GM19463 (cell line): ENCODE measurements around the gene PAIP2.

Source experiments
- ATAC-seq: cut with Tn5 transposase; IDR thresholded peaks from one replicate; pipeline ENCODE4 v1.9.1; 2021; ENCODE audit warnings: mild to moderate bottlenecking, moderate library complexity; ENCODE audit not compliant: unreplicated experiment

PAIP2 gene

GRCh38 chr5:139390639-139391569 lies 49.2 kb downstream of the PAIP2 start:
- no peak for ATAC-seq

- ATAC-seq, result no peak
Measured at GRCh38 chr5:139391570-139392323, 50.1 kb downstream of the PAIP2 start.

DNA sequence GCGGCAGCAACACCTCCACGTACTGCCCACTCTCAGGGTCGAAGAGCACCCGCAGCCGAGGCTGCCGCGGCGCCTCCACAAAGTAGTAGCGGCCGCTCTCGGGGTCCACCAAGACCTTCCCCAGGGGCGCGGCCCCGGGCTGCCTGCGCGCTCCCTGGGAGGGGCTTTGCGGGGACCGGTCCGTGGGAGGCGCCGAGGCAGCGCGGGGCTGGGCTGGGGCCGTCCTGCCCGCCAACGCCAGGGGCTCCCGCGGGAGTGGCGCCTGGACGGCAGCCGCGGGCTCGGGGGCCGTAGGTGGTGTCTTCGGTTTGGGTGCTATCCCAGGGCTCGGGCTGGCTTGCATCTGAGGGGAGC lies 50.6 kb downstream of the PAIP2 start:
- ATAC-seq, result peak; percentile 8

- ATAC-seq, result peak; percentile 48
Measured at GRCh38 chr5:139392678-139393496, 51.2 kb downstream of the PAIP2 start.

DNA sequence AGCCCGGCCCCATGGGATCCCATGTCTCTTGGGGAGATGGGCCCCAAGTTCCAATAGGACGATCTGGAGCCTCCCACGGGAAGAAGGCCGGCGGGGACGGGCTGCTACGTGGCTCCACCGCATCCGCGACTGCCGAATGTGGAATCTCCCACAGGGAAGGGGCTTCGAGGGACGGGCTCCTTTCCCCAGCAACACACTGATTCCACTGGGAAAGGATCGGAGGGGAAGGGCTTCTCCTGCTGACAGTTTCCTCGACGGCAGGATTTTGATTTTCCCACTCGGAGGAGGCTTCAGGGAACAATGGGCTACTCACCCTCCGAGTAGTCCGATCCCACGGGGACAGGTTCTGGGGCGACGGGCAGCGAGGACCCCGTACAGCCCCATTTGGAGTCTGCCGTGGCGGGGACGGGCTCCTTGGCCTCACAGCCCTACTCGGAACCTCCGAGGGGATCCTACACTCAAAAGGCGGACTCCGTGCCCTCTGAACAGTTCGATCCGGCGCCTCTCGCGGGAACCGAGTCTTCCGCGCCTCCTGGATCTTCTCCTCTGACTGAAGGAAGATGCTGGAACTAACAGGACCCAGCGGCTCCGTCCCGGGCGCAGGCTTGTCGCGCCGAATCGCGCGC lies 52.0 kb downstream of the PAIP2 start:
- ATAC-seq, result no peak

DNA sequence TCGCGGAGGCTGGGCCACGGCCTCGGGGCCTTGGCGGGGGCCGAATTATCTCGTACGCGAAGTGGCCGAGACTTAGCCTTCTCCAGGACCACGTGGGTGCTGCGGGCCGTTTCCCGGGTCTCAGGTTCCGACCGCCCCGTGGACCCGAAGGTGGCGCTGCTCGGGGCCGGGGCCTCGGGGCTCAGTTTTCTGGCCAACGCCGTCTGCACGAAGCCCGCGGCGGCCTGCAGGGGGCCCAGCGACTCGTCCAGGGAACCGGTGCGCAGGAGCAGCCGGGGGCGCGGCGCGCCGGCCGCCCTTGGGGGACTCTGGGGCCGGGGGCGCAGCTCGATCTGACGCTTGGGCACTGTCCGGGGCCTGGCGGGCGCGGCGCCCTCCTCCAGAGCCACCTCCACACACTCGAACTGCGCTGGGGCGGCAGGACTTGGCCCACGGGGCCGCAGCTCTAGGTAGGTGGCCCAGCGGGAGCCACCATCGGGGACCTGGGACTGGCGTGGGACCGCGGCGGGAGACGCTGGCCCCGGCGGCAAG lies 52.5 kb downstream of the PAIP2 start:
- peak; percentile 12 for ATAC-seq

DNA sequence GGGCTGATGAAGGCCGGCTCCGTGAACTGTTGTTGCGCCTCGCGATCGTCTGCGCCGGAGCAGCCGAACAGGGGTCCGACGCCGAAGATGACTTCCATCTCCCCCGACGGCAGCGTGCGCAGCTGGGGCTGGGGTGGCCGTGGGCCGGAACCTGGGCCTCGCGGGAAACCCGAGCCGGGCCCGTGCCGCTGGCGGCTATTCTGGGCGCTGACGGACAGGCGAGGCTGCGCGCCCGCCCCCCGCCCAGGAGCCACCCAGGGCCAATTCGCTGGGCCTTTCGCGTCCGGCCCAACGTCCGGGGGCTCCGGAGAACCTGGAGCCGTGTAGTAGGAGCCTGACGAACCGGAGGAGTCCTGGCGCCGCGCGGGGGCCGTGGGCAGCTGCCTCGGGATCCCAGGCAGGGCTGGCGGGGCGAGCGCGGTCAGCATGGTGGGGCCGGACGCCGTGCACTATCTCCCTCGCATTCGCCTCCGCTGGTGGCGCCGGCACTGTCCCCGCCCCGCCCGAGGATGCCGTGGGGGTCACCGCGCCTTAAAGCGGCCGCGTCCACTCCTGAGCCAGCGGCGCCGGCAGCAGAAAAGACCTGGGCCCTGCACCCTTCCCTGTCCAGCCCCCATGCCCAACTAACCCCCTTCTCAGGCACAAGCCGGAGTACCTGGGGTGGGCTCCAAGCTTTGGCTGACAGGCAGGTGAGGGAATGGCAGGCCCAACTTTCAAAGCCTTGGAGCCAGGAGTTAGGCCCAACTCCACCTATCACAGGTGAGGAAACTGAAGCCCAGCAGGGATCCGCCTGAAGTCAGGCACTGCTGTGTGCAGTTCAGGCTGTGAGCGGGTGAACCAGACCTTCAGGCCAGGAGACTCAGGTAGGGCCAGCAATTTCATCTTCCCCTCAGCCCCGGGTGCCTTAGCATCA lies 53.3 kb downstream of the PAIP2 start, which contains the start of gene PROB1:
Gene PROB1 (minus strand): TSS at position 451 of the 913 bp plus-strand sequence. CDS start 23 bp downstream, at position 428.
- no peak for ATAC-seq

- no peak for ATAC-seq
Measured at GRCh38 chr5:139395844-139396640, 54.4 kb downstream of the PAIP2 start.

DNA sequence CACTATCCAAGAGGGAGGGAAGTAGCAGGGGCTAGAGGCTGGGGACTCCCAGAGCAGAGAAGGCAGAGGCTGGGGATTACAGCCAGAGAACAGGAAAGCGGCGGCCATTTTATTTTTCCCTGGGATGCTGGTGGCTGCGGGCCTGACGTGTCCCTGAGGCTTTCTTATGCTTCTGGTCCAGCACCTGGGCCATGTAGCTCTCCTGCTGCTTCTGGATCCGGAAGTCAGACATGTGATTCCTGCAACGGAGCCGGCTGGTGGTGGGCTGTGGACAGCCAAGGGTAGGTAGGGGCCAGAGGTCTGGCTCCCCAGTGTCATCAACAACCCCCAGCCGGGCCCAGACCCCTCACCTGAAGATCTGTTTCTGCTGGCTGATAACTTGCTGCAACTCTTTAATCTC lies 55.0 kb downstream of the PAIP2 start:
- ATAC-seq, result no peak

- ATAC-seq, result no peak
Measured at GRCh38 chr5:139397921-139398320, 56.3 kb downstream of the PAIP2 start.

DNA sequence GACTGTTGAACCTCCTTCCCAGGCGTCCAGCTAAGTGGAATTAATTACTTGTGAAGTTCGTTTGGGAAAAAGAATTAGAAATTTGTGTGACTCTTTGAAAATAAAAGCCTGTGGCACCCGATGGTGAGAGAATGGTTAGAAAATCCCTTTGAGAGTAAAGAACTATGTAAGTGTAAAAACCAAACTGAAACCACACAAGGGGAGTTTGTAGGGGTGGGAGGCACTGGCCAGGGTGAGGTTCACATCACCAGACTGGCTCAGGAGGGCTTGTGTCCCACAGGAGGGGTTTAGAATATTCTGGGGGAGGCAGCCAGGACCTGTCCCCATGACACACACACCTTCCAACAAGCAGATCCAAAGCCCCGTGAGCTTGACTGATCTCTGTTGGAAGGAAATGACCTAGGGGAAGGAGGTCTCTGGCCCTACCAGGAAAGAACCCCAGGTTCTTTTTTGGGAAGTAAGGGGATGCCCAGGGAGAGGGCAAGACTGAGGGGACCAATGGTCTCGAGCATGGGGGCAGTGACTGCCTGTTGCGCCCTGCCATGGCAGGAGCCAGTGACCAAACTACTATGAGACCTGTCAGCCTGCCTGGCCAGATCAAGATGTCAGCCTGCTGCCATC lies 58.0 kb downstream of the PAIP2 start:
- ATAC-seq, result peak; percentile 32

DNA sequence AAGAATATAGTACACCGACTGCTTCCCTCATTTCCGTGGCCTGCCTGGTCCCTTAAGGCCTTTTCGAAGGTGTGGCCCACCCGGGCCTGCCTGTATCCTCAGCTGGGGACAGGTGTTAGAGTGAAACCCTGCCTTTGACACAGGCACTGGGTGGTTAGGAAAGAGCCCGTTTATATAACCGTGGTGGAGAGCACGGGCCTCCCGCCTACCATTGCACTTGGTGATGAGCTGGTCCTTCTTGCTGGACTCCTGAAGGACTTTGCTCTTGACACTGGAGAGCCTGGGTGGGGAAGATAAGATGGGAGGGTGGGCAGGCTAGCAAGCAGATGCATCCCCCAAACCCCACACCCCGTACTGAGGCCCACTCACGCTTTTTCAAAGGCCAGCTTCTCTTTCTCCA lies 59.9 kb downstream of the PAIP2 start:
- no peak for ATAC-seq

DNA sequence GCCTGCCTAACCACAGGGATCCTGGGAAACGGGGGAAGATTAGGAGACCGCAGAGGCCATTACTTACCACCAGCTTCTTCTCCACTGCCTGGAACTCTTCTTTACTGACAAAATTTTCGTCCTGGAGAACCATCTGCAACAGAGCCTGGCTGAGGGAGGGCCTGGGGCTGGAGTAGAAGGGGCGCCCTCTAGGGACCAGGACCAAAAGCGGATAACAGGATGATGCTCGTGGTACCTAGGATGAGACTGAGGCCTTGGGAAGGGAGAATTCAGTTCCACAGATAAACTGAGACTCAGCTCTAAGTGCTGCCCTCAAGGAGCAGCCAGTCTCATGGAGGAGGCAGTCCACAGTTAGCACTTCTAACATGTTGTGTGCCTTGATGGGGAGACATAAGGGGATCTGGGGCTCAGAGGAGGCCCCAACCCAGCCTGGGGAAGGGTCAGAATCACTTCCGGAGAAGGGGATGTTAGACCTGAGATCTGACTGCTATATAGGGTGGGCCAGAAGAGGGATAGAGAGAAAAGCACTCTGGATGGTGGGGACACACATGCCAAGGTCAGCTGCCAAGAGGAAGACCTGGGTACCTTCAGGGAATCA lies 61.0 kb downstream of the PAIP2 start:
- no peak for ATAC-seq

- ATAC-seq, result no peak
Measured at GRCh38 chr5:139403418-139403786, 61.7 kb downstream of the PAIP2 start.

- peak; percentile 76 for ATAC-seq
Measured at GRCh38 chr5:139403787-139404483, 62.3 kb downstream of the PAIP2 start, which contains the start of gene SPATA24. SPATA24 (minus strand) TSS chr5:139404089; CDS start chr5:139404060, 29 bp downstream.

- no peak for ATAC-seq
Measured at GRCh38 chr5:139404484-139404840, 62.8 kb downstream of the PAIP2 start.

GRCh38 chr5:139406963-139407362 lies 65.3 kb downstream of the PAIP2 start:
- ATAC-seq, result no peak
